Neutrophil (primary cell): Measurements from ENCODE around the gene ZNF774.

Source experiments
- H3K27ac ChIP-seq: fragments of 200-600 bp; sonication (generic); 2 replicates; pipeline ENCODE4 v1.5.1; 2016; ENCODE audit warnings: mild to moderate bottlenecking, moderate library complexity
- H3K27me3 ChIP-seq: fragments of 200-600 bp; sonication (generic); 2 replicates; pipeline ENCODE4 v1.6.0; 2016; ENCODE audit warnings: mild to moderate bottlenecking
- H3K36me3 ChIP-seq: fragments of 200-600 bp; sonication (generic); 2 replicates; pipeline ENCODE4 v1.5.1; 2017
- H3K4me1 ChIP-seq, 2 experiments: fragments of 200-600 bp in 1 of 2; sonication (generic) in 1 of 2; 1 replicate in 1 of 2; 2 replicates in 1 of 2; pipeline versions ENCODE4 v1.5.1 to v1.6.1; 2013 to 2016; ENCODE audit warnings: low read depth in 1 of 2, low read length in 1 of 2, mild to moderate bottlenecking in 1 of 2, moderate library complexity in 1 of 2; ENCODE audit not compliant: control insufficient read depth in 1 of 2, insufficient read depth in 1 of 2
- H3K4me3 ChIP-seq, 2 experiments: fragments of 200-600 bp in 1 of 2; sonication (generic) in 1 of 2; 1 replicate in 1 of 2; 2 replicates in 1 of 2; pipeline ENCODE4 v1.5.1; 2013 to 2016; ENCODE audit warnings: low read depth in 1 of 2, low read length in 1 of 2, mild to moderate bottlenecking in 1 of 2, moderate library complexity in 1 of 2
- H3K9me3 ChIP-seq: fragments of 200-600 bp; sonication (generic); 2 replicates; pipeline ENCODE4 v1.5.1; 2016
- CTCF ChIP-seq: fragments of 200-600 bp; sonication (generic); IDR thresholded peaks from 2 replicates; pipeline ENCODE4 v1.5.1; 2016; ENCODE audit warnings: antibody characterized with exemption

The ZNF774 gene

GRCh38 chr15:90358124-90359033 lies 6.3 kb downstream of the ZNF774 start:
- peaks cover 9% of the 10 kb centered on the region for H3K27me3 ChIP-seq
- TF ChIP-seq CTCF = no peak
- H3K27ac ChIP-seq = no peak overlapping the region

GRCh38 chr15:90360746-90361145 lies 8.7 kb downstream of the ZNF774 start:
- H3K4me1 ChIP-seq = peaks cover 0 to 5% of the 10 kb centered on the region in 2 experiments
- peaks cover 14% of the 10 kb centered on the region for H3K27me3 ChIP-seq
- no peak for TF ChIP-seq CTCF
- no peak overlapping the region for H3K4me3 ChIP-seq
- no peak overlapping the region for H3K27ac ChIP-seq
- no peaks in the 10 kb centered on the region for H3K36me3 ChIP-seq
- no peaks in the 10 kb centered on the region for H3K9me3 ChIP-seq

More at GRCh38 chr15:90358124-90359033, 6.3 kb downstream of the ZNF774 start:
- no peaks in the 10 kb centered on the region for H3K9me3 ChIP-seq
- no peaks in the 10 kb centered on the region for H3K36me3 ChIP-seq
- H3K4me3 ChIP-seq = no peak overlapping the region
- peaks cover 0 to 5% of the 10 kb centered on the region in 2 experiments for H3K4me1 ChIP-seq

- H3K27ac ChIP-seq = no peak overlapping the region
- peaks cover 18% of the 10 kb centered on the region for H3K27me3 ChIP-seq
- H3K4me3 ChIP-seq = no peak overlapping the region
- no peaks in the 10 kb centered on the region for H3K36me3 ChIP-seq
- H3K4me1 ChIP-seq = peaks cover 0 to 5% of the 10 kb centered on the region in 2 experiments
- no peaks in the 10 kb centered on the region for H3K9me3 ChIP-seq
- TF ChIP-seq CTCF = no peak
These were observed 10.8 kb downstream of the ZNF774 start for GRCh38 chr15:90362936-90363212.

- H3K9me3 ChIP-seq = no peaks in the 10 kb centered on the region
- peaks cover 32% of the 10 kb centered on the region for H3K27me3 ChIP-seq
- H3K4me3 ChIP-seq = no peak overlapping the region
- no peak for TF ChIP-seq CTCF
- H3K36me3 ChIP-seq = no peaks in the 10 kb centered on the region
- peaks cover 0 to 5% of the 10 kb centered on the region in 2 experiments for H3K4me1 ChIP-seq
- no peak overlapping the region for H3K27ac ChIP-seq
These were observed 12.2 kb downstream of the ZNF774 start for GRCh38 chr15:90364251-90364650.

GRCh38 chr15:90365414-90366055 lies 13.5 kb downstream of the ZNF774 start:
- Histone ChIP-seq H3K4me1 (peaks cover 5 to 11% of the 10 kb centered on the region in 2 experiments), H3K27ac (no peak overlapping the region), H3K27me3 (peaks cover 34% of the 10 kb centered on the region), H3K9me3 (no peaks in the 10 kb centered on the region), H3K4me3 (no peak overlapping the region), H3K36me3 (no peaks in the 10 kb centered on the region)
- TF ChIP-seq CTCF = no peak
